GM19372 (cell line): ENCODE measurements around the gene FAT1.
"Not testable (repeated sequence)": the region's sequence is repeated elsewhere in the genome, so short reads cannot be mapped to it uniquely, and the experiment has no call there.

Source experiments
- ATAC-seq: cut with Tn5 transposase; IDR thresholded peaks from one replicate; pipeline ENCODE4 v1.9.1; 2021; ENCODE audit warnings: mild to moderate bottlenecking, low read depth, moderate library complexity; ENCODE audit not compliant: unreplicated experiment

Gene FAT1

GRCh38 chr4:186723292-186724057, at the start of gene FAT1:
FAT1 (minus strand) TSS chr4:186723856; CDS start chr4:186709827, 14,029 bp downstream.
- no peak for ATAC-seq

- no peak for ATAC-seq
These were observed 49.4 kb upstream of the FAT1 start for GRCh38 chr4:186772936-186773487.

- no peak for ATAC-seq
These were observed 48.0 kb upstream of the FAT1 start for GRCh38 chr4:186771624-186772023.

GRCh38 chr4:186770481-186771175, 47.0 kb upstream of the FAT1 start:
- ATAC-seq = no peak

- ATAC-seq = no peak
These were observed 44.1 kb upstream of the FAT1 start for GRCh38 chr4:186767794-186768193.

GRCh38 chr4:186765673-186766546, 42.3 kb upstream of the FAT1 start:
- ATAC-seq = no peak

GRCh38 chr4:186765138-186765537, 41.5 kb upstream of the FAT1 start:
- ATAC-seq = no peak

GRCh38 chr4:186764457-186764856, 40.8 kb upstream of the FAT1 start:
- no peak for ATAC-seq

- ATAC-seq = no peak
These were observed 39.2 kb upstream of the FAT1 start for GRCh38 chr4:186762865-186763264.

- ATAC-seq = no peak
These were observed 38.7 kb upstream of the FAT1 start for GRCh38 chr4:186762361-186762760.

GRCh38 chr4:186761956-186762355, 38.3 kb upstream of the FAT1 start:
- ATAC-seq = not testable (repeated sequence)

- ATAC-seq = no peak
These were observed 37.7 kb upstream of the FAT1 start for GRCh38 chr4:186761393-186761792.

- no peak for ATAC-seq
These were observed 36.9 kb upstream of the FAT1 start for GRCh38 chr4:186760576-186760975.

GRCh38 chr4:186759990-186760389, 36.3 kb upstream of the FAT1 start:
- ATAC-seq = no peak

- no peak for ATAC-seq
These were observed 35.5 kb upstream of the FAT1 start for GRCh38 chr4:186758929-186759682.

- no peak for ATAC-seq
These were observed 34.2 kb upstream of the FAT1 start for GRCh38 chr4:186757696-186758355.

GRCh38 chr4:186756550-186756949, 32.9 kb upstream of the FAT1 start:
- not testable (repeated sequence) for ATAC-seq

- no peak for ATAC-seq
These were observed 32.2 kb upstream of the FAT1 start for GRCh38 chr4:186755550-186756519.
